Aorta (tissue), 5 donors: ENCODE results near the gene KCTD17. TPM values are rescaled to one million over a fixed set of nuclear protein-coding genes. Genes with fewer than 3 reads are reported as not detected.

Experiments used
- ATAC-seq: fragments of 200-7000 bp; cut with Tn5 transposase; one replicate; pipeline ENCODE4 v1.9.1; 2022; ENCODE audit warnings: moderate library complexity; ENCODE audit not compliant: low FRiP score
- DNase-seq, 2 donors: peaks; one replicate each; pipeline ENCODE4 v3.0.0-alpha.2; 2020
- H3K27ac ChIP-seq, 2 donors: one replicate each; pipeline ENCODE4 v1.5.1; 2013; ENCODE audit warnings: low read length in 2 of 2, mild to moderate bottlenecking in 2 of 2, moderate library complexity in 2 of 2, control low read depth in 1 of 2, inconsistent platforms in 1 of 2, low read depth in 1 of 2
- H3K27me3 ChIP-seq, 2 donors: one replicate each; pipeline ENCODE4 v1.6.1; 2013; ENCODE audit warnings: control low read depth in 1 of 2, low read length in 1 of 2, mild to moderate bottlenecking in 1 of 2, moderate library complexity in 1 of 2; ENCODE audit not compliant: insufficient read depth in 2 of 2, control insufficient read depth in 1 of 2
- H3K36me3 ChIP-seq, 2 donors: one replicate each; pipeline ENCODE4 v1.6.1; 2013; ENCODE audit warnings: control low read depth in 1 of 2, low read length in 1 of 2, mild to moderate bottlenecking in 1 of 2; ENCODE audit not compliant: insufficient read depth in 2 of 2, control insufficient read depth in 1 of 2
- H3K4me1 ChIP-seq, 2 donors: one replicate each; pipeline ENCODE4 v1.6.1; 2013; ENCODE audit warnings: low read length in 2 of 2, control low read depth in 1 of 2, mild to moderate bottlenecking in 1 of 2, moderate library complexity in 1 of 2; ENCODE audit not compliant: insufficient read depth in 2 of 2, control insufficient read depth in 1 of 2
- H3K4me3 ChIP-seq, 2 donors: one replicate each; pipeline ENCODE4 v1.5.1; 2013; ENCODE audit warnings: low read length in 2 of 2, control low read depth in 1 of 2, mild to moderate bottlenecking in 1 of 2
- H3K9me3 ChIP-seq: one replicate; pipeline ENCODE4 v1.6.1; 2013; ENCODE audit warnings: mild to moderate bottlenecking, low read length; ENCODE audit not compliant: control insufficient read depth
- WGBS, 2 donors: extraction: QIAGEN DNeasy Blood & Tissue Kit; methylation state at CpG; one replicate each; pipeline ENCODE4 v1.1.7; 2013; 5-methylcytosine and 5-hydroxymethylcytosine counted together
- intact Hi-C, 2 donors: fragments of 100-400 bp; cut with DNase I; formaldehyde crosslinking; loops; one replicate each; pipeline versions ENCODE4 v1.14.2 to v1.15.0; 2022
- polyA plus RNA-seq, 2 donors: library from polyadenylated mRNA; stranded (reverse); fragments of 200-250 nt; gene quantifications; one replicate each; pipeline ENCODE4 v1.2.3, GENCODE V29; 2013
- total RNA-seq, 2 donors: library from RNA; stranded (reverse); fragmentation: NEBNext Ultra II Directional; extraction: Animal tissue kit (Norgen Biotek cat#: 25700); gene quantifications; one replicate each; pipeline ENCODE4 v1.2.1, GENCODE V29; 2021
- donor health status: healthy with polysubstance abuse.
- donor health status: Bipolar disorder and iron deficiency.
- donor health status: DM: no; HTN: no; CAD: no.
- donor health status: DM: no; HTN: no; CAD: no.
- donor health status: DM: yes; HTN: yes; CAD: no.

Gene KCTD17
- total and polyA plus RNA-seq, 4 donors = 15.2 to 27.5 (median 20.7) TPM

DNA sequence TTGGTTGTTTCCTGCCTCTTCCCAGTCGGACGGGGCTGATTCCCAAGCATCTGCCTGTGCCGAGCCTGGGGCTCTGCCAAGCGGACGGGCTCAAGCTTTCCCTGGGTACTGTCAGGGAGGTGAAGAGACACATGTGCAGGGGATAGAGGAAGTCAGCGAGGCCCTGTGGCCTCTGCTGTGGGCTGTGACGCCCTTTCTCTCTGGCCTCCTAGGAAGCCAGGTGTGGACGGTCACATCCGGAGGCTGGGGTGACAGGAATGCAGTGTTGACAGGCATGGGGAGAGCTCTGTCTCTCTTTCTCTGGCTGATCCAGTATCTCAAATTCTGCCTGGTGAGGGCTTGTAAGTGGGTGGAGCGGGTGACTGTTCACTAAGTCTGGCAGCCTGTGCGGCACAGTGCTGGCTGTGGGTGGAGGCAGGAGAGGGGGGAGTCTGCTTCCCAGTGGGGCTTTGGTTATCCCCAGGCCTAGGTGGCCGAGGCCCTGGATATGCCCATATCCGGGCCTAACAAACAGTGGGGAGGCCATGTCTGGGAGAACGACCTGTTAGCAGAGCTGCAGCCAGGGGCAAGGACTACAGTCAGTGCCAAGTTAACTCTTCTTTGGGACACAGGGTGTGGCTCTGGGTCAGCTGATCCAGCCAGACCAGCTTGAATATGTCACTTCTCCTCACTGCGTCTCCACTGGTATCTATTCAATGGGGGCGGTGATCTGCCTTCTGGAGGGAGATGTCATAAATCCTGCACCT is 1.9 kb downstream of the KCTD17 start:
- Histone ChIP-seq H3K4me1 (no peaks in the 10 kb centered on the region), H3K27ac (no peak overlapping the region), H3K36me3 (peaks cover 0 to 5% of the 10 kb centered on the region in 2 donors), H3K4me3 (no peak overlapping the region), H3K27me3 (no peaks in the 10 kb centered on the region), H3K9me3 (no peaks in the 10 kb centered on the region)
- intact Hi-C loops = no loop called here
- ATAC-seq (no peak), DNase-seq (no peak)
- 88% methylated on average over 16 of the region's 16 CpGs for WGBS, 2 donors

DNA sequence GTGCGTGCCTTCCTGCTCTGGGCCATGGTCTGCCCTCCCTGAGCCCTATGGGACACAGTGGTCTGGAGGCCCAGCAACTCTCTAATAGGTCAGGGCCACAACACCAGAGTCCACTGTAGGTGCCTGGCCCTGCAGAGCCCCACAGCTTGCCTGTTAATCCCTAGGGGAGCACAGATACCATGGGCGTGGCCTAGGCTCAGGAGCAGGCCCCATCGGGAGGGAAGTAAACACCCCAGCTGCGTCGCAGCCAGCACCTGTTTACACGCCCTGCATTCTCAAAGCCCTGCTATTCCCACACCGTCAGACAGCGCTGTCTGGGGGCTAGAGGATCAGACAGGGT is 2.5 kb downstream of the KCTD17 start:
- DNase-seq (no peak), ATAC-seq (no peak)
- Histone ChIP-seq H3K27me3 (no peaks in the 10 kb centered on the region), H3K27ac (no peak overlapping the region), H3K4me1 (no peaks in the 10 kb centered on the region), H3K4me3 (no peak overlapping the region), H3K9me3 (no peaks in the 10 kb centered on the region), H3K36me3 (peaks cover 0 to 5% of the 10 kb centered on the region in 2 donors)
- WGBS, 2 donors = 88 to 89% methylated on average over 8 of the region's 8 CpGs
- intact Hi-C loops = no loop called here

DNA sequence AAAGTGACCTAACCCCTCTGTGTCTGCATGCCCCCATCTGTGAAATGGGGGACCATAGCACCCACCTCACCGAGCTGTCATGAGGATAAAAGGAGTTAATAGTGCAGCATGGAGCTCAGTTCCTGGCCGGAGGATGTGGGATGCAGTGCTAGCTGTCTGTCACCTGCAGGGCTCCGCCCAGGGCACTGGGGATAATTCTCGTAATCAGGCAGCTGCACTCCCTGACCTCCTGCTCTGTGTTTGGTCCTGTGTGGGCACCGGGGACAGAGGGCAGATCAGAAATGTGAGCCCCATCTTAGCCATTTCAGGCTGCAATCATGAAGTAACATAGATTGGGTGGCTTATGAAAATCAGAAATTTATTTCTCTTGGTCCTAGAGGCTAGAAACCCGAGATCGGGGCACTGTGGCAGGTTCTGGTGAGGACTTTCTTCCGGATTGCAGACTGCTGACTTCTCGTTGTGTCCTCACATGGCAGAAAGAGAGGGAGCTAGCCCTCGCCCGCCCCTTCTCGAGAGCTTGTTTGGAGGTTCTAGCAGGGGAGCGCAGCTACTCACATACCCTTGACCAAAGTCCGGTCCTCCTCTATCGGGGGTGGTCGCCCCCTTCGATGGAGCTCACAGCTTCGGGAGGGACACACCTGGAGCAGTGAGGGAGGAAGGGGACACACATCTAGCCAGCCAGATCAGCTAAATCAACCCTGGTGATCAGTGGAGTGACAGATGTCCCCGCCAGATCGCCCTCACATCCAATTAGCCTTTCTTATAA is 3.2 kb downstream of the KCTD17 start:
- peaks cover 0 to 5% of the 10 kb centered on the region in 2 donors for H3K36me3 ChIP-seq
- 93 to 94% methylated on average over 20 of the region's 20 CpGs for WGBS, 2 donors
- DNase-seq = no peak
- intact Hi-C loops = no loop called here
- no peaks in the 10 kb centered on the region for H3K9me3 ChIP-seq
- no peak overlapping the region for H3K4me3 ChIP-seq
- H3K27me3 ChIP-seq = no peaks in the 10 kb centered on the region
- no peak overlapping the region for H3K27ac ChIP-seq
- no peak for ATAC-seq
- H3K4me1 ChIP-seq = no peaks in the 10 kb centered on the region

DNA sequence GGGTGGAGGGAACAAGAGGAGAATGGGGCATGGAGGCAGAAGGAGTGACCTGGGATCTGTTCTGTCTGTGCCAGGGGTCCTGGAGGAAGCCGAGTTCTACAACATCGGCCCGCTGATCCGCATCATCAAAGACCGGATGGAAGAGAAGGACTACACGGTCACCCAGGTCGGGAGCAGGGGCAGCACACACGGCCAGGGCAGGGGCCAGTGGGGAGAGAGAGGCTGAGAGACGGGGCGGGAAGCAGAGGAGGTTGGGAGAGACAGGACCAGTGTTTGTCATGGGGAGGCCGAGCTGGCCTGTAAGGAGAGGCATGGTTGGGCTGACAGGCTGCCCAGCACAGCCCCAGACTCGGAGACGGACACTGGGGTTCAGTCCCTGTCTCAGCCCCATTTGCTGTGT is 4.7 kb downstream of the KCTD17 start:
- WGBS, 2 donors = 97% methylated on average over 13 of the region's 13 CpGs
- H3K36me3 ChIP-seq = peaks cover 0 to 6% of the 10 kb centered on the region in 2 donors

DNA sequence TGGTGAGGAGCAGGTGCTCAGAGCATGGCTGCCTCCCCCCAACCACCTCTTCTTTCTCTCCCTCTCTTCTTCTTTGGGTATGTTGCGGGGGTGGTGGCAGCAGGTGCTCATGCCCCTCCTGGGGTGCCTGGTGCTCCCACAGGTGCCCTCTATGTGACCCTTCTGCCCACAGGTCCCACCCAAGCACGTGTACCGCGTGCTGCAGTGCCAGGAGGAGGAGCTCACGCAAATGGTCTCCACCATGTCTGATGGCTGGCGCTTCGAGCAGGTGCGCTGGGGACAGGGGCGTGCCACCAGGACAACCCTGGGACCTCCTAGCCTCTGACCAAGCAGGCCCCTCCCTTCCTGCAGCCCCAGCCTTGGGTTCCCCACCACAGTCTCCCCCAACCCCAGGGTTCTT is 5.7 kb downstream of the KCTD17 start:
- Histone ChIP-seq H3K36me3 (peaks cover 0 to 6% of the 10 kb centered on the region in 2 donors), H3K4me1 (no peaks in the 10 kb centered on the region), H3K4me3 (no peak overlapping the region), H3K9me3 (no peaks in the 10 kb centered on the region), H3K27ac (no peak overlapping the region), H3K27me3 (no peaks in the 10 kb centered on the region)
- DNase-seq (no peak), ATAC-seq (no peak)
- intact Hi-C loops = no loop called here
- 84 to 93% methylated on average over 9 of the region's 9 CpGs for WGBS, 2 donors

More for the DNA sequence above, 4.7 kb downstream of the KCTD17 start:
- no peaks in the 10 kb centered on the region for H3K4me1 ChIP-seq
- no peak for DNase-seq
- H3K27me3 ChIP-seq = no peaks in the 10 kb centered on the region
- no peaks in the 10 kb centered on the region for H3K9me3 ChIP-seq
- H3K27ac ChIP-seq = no peak overlapping the region
- H3K4me3 ChIP-seq = no peak overlapping the region
- intact Hi-C loops = no loop called here
- no peak for ATAC-seq

DNA sequence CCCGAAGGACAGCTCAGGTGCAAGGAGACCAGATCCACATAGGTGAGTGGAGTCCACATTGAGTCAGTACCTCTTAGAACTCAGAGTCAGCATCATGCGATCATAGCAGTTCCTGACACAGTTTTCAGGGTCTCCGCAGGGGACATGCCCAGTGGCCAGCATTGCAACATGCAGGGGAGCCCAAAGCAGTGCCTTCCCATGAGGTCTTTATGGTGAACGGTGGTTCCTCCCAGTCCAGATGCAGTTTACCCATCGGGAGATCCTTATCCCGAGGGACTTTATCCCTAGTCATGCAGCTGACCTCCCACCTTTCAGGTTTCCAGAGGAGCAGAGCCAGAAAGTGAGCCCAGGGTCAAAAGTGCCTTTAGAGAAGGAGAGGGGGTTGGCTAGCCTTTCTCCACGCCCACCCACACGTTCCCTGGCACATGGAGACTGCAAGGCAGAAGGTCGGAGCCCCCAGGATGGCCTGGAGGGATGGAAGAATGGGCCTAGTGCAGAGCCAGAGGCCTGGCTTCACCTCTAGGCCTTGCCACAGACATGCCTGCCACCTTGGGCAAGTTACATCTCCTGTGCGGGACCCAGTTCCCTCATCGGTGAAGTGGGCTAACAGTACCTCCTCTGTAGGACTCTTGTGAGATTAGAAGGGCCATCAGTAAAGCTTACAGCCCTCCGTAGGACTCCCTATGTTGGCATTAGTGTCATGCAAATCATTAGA is 6.4 kb downstream of the KCTD17 start:
- ATAC-seq (no peak), DNase-seq (no peak)
- peaks cover 0 to 6% of the 10 kb centered on the region in 2 donors for H3K36me3 ChIP-seq
- WGBS, 2 donors = 88 to 89% methylated on average over 12 of the region's 12 CpGs
- intact Hi-C loops = no loop called here
- H3K4me3 ChIP-seq = no peak overlapping the region
- no peaks in the 10 kb centered on the region for H3K9me3 ChIP-seq
- H3K4me1 ChIP-seq = no peaks in the 10 kb centered on the region
- no peak overlapping the region for H3K27ac ChIP-seq
- H3K27me3 ChIP-seq = no peaks in the 10 kb centered on the region

DNA sequence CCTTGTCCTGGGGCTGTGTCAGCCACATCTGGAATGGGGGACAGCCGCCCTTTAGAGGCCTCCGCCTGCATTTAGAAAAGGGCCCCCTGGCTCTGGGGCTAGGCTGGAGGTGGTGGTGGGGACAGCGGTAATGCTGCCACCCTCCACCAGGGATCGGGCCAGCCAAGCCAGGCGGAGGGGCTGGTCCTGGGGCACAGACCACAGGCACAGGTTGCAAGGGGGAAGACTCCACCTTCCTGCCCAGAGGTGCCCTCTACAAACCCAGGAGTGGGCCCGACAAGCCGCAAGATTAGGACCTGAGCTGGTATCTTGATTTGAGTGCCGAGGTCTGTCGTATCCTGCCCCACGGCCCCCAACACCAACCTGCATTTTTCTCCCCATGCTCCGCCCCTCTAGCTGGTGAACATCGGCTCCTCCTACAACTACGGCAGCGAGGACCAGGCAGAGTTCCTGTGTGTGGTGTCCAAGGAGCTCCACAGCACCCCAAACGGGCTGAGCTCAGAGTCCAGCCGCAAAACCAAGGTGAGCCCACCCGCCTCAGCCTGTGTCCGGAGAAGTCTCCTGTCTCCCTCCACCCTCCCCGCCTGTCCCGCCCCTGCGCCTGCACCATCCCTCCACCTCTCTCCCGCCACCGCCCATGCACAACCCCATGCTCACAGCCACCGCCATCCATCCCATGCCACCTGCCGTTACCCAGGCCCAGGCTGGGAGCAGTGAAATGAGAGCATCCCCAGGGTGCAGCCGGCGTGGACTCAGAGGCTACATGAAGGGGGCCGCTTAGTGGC is 7.6 kb downstream of the KCTD17 start:
- Histone ChIP-seq H3K9me3 (no peaks in the 10 kb centered on the region), H3K4me3 (no peak overlapping the region), H3K4me1 (no peaks in the 10 kb centered on the region), H3K27ac (no peak overlapping the region), H3K27me3 (no peaks in the 10 kb centered on the region), H3K36me3 (peaks cover 0 to 5% of the 10 kb centered on the region in 2 donors)
- ATAC-seq (no peak), DNase-seq (no peak)
- WGBS, 2 donors = 91 to 92% methylated on average over 26 to 28 of the region's 28 CpGs
- intact Hi-C loops = no loop called here

GRCh38 chr22:37059876-37060449 is 8.4 kb downstream of the KCTD17 start:
- DNase-seq (no peak), ATAC-seq (no peak)
- 88% methylated on average over 9 of the region's 9 CpGs for WGBS, 2 donors
- Histone ChIP-seq H3K27ac (no peak overlapping the region), H3K4me3 (no peak overlapping the region), H3K4me1 (no peaks in the 10 kb centered on the region), H3K36me3 (peaks cover 0 to 4% of the 10 kb centered on the region in 2 donors), H3K27me3 (no peaks in the 10 kb centered on the region), H3K9me3 (no peaks in the 10 kb centered on the region)
- intact Hi-C loops = no loop called here
